Activated B cell treated with CpG ODN at 0.5 μM for 24 hours (primary cell): ENCODE measurements around the gene CCM2L. TPM values are rescaled to one million over a fixed set of nuclear protein-coding genes. Genes with fewer than 3 reads are reported as not detected.
A peak's percentile ranks its signal among the peaks of the same experiment; 100 is the strongest.

Experiments used
- ATAC-seq: fragments of 200-7000 bp; cut with Tn5 transposase; one replicate; pipeline ENCODE4 v1.10.0; 2021; ENCODE audit warnings: low read depth, mild to moderate bottlenecking, moderate library complexity
- CTCF ChIA-PET: fragments of 350-600 bp; sonication (Branson Sonifier 250); formaldehyde crosslinking; loops from one replicate; lab custom pipeline; 2021; ENCODE audit warnings: antibody characterized with exemption; lab: Charles Lee
- POLR2A ChIA-PET: fragments of 350-600 bp; sonication (Branson Sonifier 250); formaldehyde crosslinking; loops from one replicate; lab custom pipeline; 2021; ENCODE audit warnings: antibody characterized with exemption; lab: Charles Lee
- DNase-seq: peaks from one replicate; pipeline ENCODE4 v3.0.0; 2022
- H3K27ac Mint-ChIP-seq: one replicate; pipeline ENCODE4 v1.8.0; 2020; ENCODE audit warnings: mixed read lengths
- H3K27me3 Mint-ChIP-seq: one replicate; pipeline ENCODE4 v1.8.0; 2021; ENCODE audit warnings: mixed read lengths
- H3K36me3 Mint-ChIP-seq: one replicate; pipeline ENCODE4 v1.8.0; 2021; ENCODE audit warnings: low read depth, mixed read lengths
- H3K4me1 Mint-ChIP-seq: one replicate; pipeline ENCODE4 v1.8.0; 2021; ENCODE audit warnings: mixed read lengths
- H3K4me3 Mint-ChIP-seq: one replicate; pipeline ENCODE4 v1.8.0; 2020; ENCODE audit warnings: mild to moderate bottlenecking, mixed read lengths
- H3K9me3 Mint-ChIP-seq: one replicate; pipeline ENCODE4 v1.8.0; 2020; ENCODE audit warnings: mixed read lengths
- CTCF ChIP-seq: fragments of 200-600 bp; IDR thresholded peaks from one replicate; pipeline ENCODE4 v1.8.0; 2022; ENCODE audit warnings: antibody characterized with exemption, mild to moderate bottlenecking
- intact Hi-C: fragments of 100-400 bp; cut with micrococcal nuclease; formaldehyde crosslinking; loops from one replicate; pipeline ENCODE4 v1.15.1; 2024
- total RNA-seq: library from RNA; stranded (reverse); gene quantifications from 2 replicates; pipeline ENCODE4 v1.2.3, GENCODE V29; 2022

CCM2L gene
- 0.11 and 0.20 TPM in 2 replicates for total RNA-seq

- H3K4me1 Mint-ChIP-seq = no peaks in the 10 kb centered on the region
- no peak for ATAC-seq
- peaks cover 28% of the 10 kb centered on the region for H3K27me3 Mint-ChIP-seq
- CTCF ChIA-PET = no interaction called here
- POLR2A ChIA-PET = no interaction called here
- no peak within 1 kb of the TSS for H3K27ac Mint-ChIP-seq
- TF ChIP-seq CTCF = no peak
- H3K36me3 Mint-ChIP-seq = no peaks in the 10 kb centered on the region
- no peak within 1 kb of the TSS for H3K4me3 Mint-ChIP-seq
- no peaks in the 10 kb centered on the region for H3K9me3 Mint-ChIP-seq
- intact Hi-C loops = no loop called here
- DNase-seq = no peak
These were observed at the start of gene CCM2L for GRCh38 chr20:32010101-32010500. Gene CCM2L (plus strand): TSS chr20:32010438. CDS start chr20:32010455, 17 bp downstream.

GRCh38 chr20:31962761-31963160 is 47.5 kb upstream of the CCM2L start:
- DNase-seq (no peak), ATAC-seq (no peak)
- H3K4me1 Mint-ChIP-seq = peaks cover 7% of the 10 kb centered on the region
- no peak overlapping the region for H3K4me3 Mint-ChIP-seq
- intact Hi-C loops = no loop called here
- no peaks in the 10 kb centered on the region for H3K36me3 Mint-ChIP-seq
- POLR2A ChIA-PET = no interaction called here
- no peak overlapping the region for H3K27ac Mint-ChIP-seq
- no peaks in the 10 kb centered on the region for H3K9me3 Mint-ChIP-seq
- peaks cover 31% of the 10 kb centered on the region for H3K27me3 Mint-ChIP-seq
- CTCF ChIA-PET = interaction anchor here (1.3 kb wide), 1 partner anchor 128 kb away, joined by 4 read pairs; no protein-coding TSS in a partner anchor
- TF ChIP-seq CTCF = no peak

GRCh38 chr20:31963889-31964288 is 46.3 kb upstream of the CCM2L start:
- Mint-ChIP-seq H3K4me1 (peaks cover 10% of the 10 kb centered on the region), H3K36me3 (no peaks in the 10 kb centered on the region), H3K27me3 (peaks cover 35% of the 10 kb centered on the region), H3K4me3 (no peak overlapping the region), H3K9me3 (no peaks in the 10 kb centered on the region), H3K27ac (no peak overlapping the region)
- ChIA-PET CTCF (interaction anchor here (0.8 to 1.3 kb wide), 3 partner anchors 9 to 127 kb away, joined by 3 to 5 read pairs (median 4); partner anchors contain the start of gene PDRG1), POLR2A (no interaction called here)
- intact Hi-C loops = no loop called here
- DNase-seq = no peak
- ATAC-seq = no peak
- TF ChIP-seq CTCF = no peak

- Mint-ChIP-seq H3K27me3 (peaks cover 45% of the 10 kb centered on the region), H3K4me3 (peak overlapping the region; percentile 56), H3K36me3 (no peaks in the 10 kb centered on the region), H3K9me3 (no peaks in the 10 kb centered on the region), H3K4me1 (peaks cover 10% of the 10 kb centered on the region), H3K27ac (no peak overlapping the region)
- TF ChIP-seq CTCF = no peak
- no peak for ATAC-seq
- intact Hi-C loops = loop anchor here (5.0 kb wide), 1 partner anchor 65 kb away; no protein-coding TSS in a partner anchor
- ChIA-PET CTCF (interaction anchor here (0.8 kb wide), 1 partner anchor 64 kb away, joined by 3 read pairs; no protein-coding TSS in a partner anchor), POLR2A (no interaction called here)
- DNase-seq = no peak
These were observed 43.1 kb upstream of the CCM2L start for GRCh38 chr20:31966991-31967655.

GRCh38 chr20:31967830-31968249 is 42.4 kb upstream of the CCM2L start, which contains the start of gene XKR7:
Gene XKR7 (plus strand): TSS chr20:31968151. CDS start chr20:31968176, 25 bp downstream.
- DNase-seq (no peak), ATAC-seq (peak; percentile 23)
- intact Hi-C loops = loop anchor here (1.0 to 5.0 kb wide), 2 partner anchors 16 to 64 kb away; partner anchors contain the start of gene PDRG1
- no peaks in the 10 kb centered on the region for H3K9me3 Mint-ChIP-seq
- CTCF ChIA-PET = no interaction called here
- POLR2A ChIA-PET = no interaction called here
- no peak for TF ChIP-seq CTCF
- peaks cover 44% of the 10 kb centered on the region for H3K27me3 Mint-ChIP-seq
- H3K4me1 Mint-ChIP-seq = peaks cover 14% of the 10 kb centered on the region
- peak within 1 kb of the TSS; percentile 12 for H3K27ac Mint-ChIP-seq
- H3K36me3 Mint-ChIP-seq = no peaks in the 10 kb centered on the region
- H3K4me3 Mint-ChIP-seq = peak within 1 kb of the TSS; percentile 85
